HUES48 (cell line): ENCODE measurements around the gene ADCY7.

Experiments
- H3K27ac ChIP-seq: one replicate; pipeline ENCODE4 v1.7.0; 2013; ENCODE audit warnings: low read depth, low read length, inconsistent platforms
- H3K27me3 ChIP-seq: 2 replicates; pipeline ENCODE4 v1.6.1; 2013; ENCODE audit warnings: mild to moderate bottlenecking, low read length; ENCODE audit not compliant: control insufficient read depth, insufficient read depth
- H3K36me3 ChIP-seq: 2 replicates; pipeline ENCODE4 v1.6.1; 2013; ENCODE audit warnings: low read length; ENCODE audit not compliant: control insufficient read depth, insufficient read depth
- H3K4me1 ChIP-seq: 2 replicates; pipeline ENCODE4 v1.6.1; 2013; ENCODE audit warnings: mild to moderate bottlenecking, low read length; ENCODE audit not compliant: control insufficient read depth, insufficient read depth
- H3K4me3 ChIP-seq: 2 replicates; pipeline ENCODE4 v1.5.1; 2013; ENCODE audit warnings: mild to moderate bottlenecking, low read depth, low read length
- H3K9ac ChIP-seq: 2 replicates; pipeline ENCODE4 v1.6.1; 2013; ENCODE audit warnings: mild to moderate bottlenecking, low read depth, low read length, moderate library complexity
- H3K9me3 ChIP-seq: 2 replicates; pipeline ENCODE4 v1.6.1; 2013; ENCODE audit warnings: low read length; ENCODE audit not compliant: control insufficient read depth, insufficient read depth

ADCY7 gene

DNA sequence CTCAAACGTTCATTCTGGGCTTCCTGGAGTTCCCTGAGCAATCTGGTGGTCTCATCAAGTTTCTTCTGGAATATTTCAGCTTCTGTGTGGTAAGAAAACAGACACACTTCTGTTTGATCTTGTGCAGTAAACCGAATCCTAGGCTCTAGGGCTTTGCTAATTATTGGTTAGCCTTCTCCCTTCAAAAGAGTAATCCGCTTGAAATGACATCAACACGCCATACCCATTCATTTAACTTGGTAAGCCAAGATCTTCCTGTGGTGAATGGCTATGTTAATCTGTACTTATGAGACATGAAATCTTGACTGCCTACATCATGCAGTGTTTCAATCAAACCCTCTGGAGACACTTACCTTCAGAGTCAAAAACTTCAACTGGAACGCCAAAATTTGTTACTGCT lies 54.0 kb downstream of the ADCY7 start:
- H3K4me3 ChIP-seq = no peak overlapping the region
- no peaks in the 10 kb centered on the region for H3K4me1 ChIP-seq
- H3K9me3 ChIP-seq = no peaks in the 10 kb centered on the region
- peaks cover 98% of the 10 kb centered on the region for H3K36me3 ChIP-seq
- no peak overlapping the region for H3K9ac ChIP-seq
- no peak overlapping the region for H3K27ac ChIP-seq
- no peaks in the 10 kb centered on the region for H3K27me3 ChIP-seq

DNA sequence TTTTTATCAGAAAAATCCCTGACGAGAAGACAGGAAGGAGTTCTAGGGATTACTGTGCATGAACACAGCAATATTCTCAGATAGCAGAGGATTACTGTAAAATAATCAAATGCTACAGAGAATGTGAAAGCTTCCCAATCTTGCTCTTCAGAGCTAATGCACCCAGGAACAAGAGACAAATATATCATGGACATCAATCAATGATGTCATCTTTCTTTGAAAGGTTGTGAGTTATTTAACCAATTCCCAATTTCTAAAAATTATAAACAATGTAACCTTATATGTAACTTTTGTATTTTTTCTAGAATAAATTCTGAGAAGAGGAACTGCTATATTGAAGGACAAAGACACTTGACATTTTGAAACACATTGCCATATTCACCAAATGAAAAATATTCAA lies 56.0 kb downstream of the ADCY7 start:
- no peaks in the 10 kb centered on the region for H3K27me3 ChIP-seq
- no peaks in the 10 kb centered on the region for H3K4me1 ChIP-seq
- no peaks in the 10 kb centered on the region for H3K9me3 ChIP-seq
- peaks cover 97% of the 10 kb centered on the region for H3K36me3 ChIP-seq
- H3K4me3 ChIP-seq = no peak overlapping the region
- H3K9ac ChIP-seq = no peak overlapping the region
- H3K27ac ChIP-seq = no peak overlapping the region

DNA sequence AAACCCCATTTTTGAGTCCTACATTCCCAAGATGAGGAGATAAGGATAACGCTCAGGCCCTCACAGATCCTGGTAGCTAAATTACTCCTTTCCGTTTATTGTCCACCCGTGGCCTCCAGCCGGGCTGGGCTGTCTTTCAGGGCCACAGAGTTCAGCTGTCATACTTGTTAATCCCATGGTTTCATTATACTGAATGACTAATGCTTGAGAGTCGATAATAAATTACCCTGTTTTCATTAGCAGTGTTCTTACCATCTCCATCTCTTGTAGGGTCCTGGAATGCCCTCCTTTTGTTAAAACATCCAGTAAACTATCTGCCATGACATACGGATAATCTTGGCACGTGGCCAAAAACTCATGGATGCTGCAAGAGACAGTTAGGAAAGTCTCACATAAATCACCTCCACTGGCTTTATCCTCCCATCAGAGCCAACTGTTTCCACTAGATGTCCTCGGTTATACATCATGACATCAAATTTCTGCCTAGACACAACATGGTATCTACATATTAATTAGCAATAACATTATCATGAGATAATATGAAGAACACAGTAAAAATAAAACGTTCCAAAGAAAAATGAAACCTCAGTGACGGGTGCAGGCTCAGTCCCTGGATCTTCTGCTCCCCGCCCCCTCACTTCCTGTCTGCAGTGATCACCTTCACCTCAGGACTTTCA lies 57.1 kb downstream of the ADCY7 start:
- no peaks in the 10 kb centered on the region for H3K9me3 ChIP-seq
- peaks cover 97% of the 10 kb centered on the region for H3K36me3 ChIP-seq
- no peak overlapping the region for H3K27ac ChIP-seq
- H3K4me1 ChIP-seq = no peaks in the 10 kb centered on the region
- no peak overlapping the region for H3K9ac ChIP-seq
- H3K27me3 ChIP-seq = no peaks in the 10 kb centered on the region
- no peak overlapping the region for H3K4me3 ChIP-seq

DNA sequence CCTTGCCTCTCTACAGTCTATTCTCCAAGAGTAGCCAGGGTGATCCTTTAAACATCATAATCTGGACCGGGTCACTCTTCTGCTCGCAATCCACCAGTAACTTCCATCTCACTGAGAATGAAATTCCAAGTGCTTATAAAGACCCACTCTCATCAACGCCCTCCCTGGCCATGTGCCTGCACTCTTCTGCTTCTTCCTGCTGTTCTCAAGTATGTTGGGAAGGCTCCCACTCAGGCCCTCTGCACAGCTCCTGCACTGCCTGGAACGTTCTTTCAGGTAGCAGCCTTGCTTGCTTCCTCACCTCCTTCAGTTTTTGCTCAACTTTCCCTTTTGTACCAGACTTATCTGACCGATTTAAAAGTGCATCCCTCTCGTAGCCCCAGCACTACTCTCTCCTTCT lies 58.0 kb downstream of the ADCY7 start:
- Histone ChIP-seq H3K36me3 (peaks cover 97% of the 10 kb centered on the region), H3K4me1 (no peaks in the 10 kb centered on the region), H3K4me3 (no peak overlapping the region), H3K9me3 (no peaks in the 10 kb centered on the region), H3K27me3 (no peaks in the 10 kb centered on the region), H3K27ac (no peak overlapping the region), H3K9ac (no peak overlapping the region)

DNA sequence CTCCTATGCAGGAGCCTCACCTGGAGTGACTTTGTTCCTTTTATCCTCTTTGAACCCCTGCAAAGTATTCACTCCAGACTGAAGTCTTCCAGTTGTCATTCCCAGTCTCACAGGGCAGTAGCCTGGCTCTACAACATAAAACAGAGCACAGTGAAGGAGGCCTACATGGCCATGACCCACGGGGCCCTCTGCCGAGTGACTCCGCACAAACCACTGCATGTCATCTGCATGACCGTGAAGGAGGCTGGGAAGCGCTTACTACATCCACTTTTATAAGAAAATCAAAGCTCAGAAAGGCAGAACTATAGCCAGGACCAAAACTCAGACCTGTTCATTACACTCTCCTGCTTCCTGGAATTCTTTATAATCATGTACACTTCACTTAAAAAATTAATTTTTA lies 59.9 kb downstream of the ADCY7 start:
- Histone ChIP-seq H3K9me3 (no peaks in the 10 kb centered on the region), H3K27ac (no peak overlapping the region), H3K4me1 (no peaks in the 10 kb centered on the region), H3K9ac (no peak overlapping the region), H3K4me3 (no peak overlapping the region), H3K27me3 (no peaks in the 10 kb centered on the region), H3K36me3 (peaks cover 89% of the 10 kb centered on the region)

DNA sequence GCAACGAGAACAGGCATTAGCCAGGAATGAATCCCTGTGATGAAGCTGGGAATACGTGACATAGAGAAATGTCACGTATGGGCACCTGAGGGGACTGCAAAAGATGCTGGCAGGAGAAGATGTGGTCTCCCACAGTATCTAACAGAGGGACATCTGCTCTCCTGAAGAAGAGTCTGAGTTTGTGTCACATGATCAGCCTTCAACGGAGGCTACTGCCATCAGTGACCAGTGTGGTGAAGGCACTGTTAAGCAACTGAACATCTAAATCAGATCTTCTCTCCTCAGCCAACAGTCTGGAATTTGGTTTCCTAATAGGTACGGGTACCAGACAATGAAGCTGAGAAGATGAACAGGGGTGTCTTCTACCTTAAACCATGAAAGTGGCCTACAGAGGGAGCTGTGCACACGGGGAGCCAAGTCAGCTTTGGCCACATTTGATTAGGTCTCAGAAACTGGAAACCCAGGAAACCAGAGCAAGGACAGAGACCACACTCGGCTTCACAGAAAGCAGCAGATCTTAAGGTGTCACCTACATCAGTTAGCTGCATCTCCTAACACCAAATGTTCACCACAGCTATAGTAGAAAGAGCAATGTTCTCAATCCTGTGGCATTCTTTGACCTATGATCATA lies 60.6 kb downstream of the ADCY7 start:
- H3K4me3 ChIP-seq = no peak overlapping the region
- no peaks in the 10 kb centered on the region for H3K9me3 ChIP-seq
- peaks cover 90% of the 10 kb centered on the region for H3K36me3 ChIP-seq
- no peak overlapping the region for H3K27ac ChIP-seq
- H3K27me3 ChIP-seq = no peaks in the 10 kb centered on the region
- H3K4me1 ChIP-seq = no peaks in the 10 kb centered on the region
- no peak overlapping the region for H3K9ac ChIP-seq

DNA sequence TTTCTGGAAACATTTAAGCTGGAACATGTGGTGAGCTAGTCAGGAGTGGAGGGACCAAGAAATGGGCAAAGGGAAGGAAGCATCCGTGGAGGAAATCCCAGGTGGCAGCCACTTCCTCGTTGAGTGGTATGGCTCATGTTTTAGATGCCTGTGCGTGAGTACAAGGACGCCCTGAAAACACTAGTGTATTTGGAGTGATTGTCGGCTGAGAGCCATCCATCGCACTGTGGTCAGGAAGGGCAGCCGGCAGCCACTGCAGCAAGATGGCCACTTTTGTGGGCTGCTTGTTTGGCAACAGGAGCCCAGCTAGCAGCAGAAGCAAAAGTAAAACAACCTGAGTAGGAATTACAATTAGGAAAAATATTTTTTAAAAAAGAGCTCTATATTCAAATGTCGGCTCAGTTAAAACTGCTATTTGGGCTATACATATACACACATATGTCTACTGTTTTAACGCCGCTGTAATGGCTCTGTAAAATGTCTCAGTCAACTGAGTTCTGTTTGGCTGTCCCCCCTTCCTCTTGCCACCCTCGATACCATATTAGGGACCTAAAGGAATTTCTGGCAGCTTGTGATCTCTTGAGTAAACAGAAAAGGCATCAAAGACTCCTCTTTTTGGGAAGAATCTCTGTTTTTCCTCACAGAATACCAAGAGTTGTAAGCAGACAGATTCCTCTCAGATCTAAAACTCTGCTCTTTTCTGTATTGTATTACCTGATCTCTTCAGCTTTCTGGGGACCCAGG lies 63.3 kb downstream of the ADCY7 start:
- Histone ChIP-seq H3K27ac (no peak overlapping the region), H3K36me3 (peaks cover 91% of the 10 kb centered on the region), H3K4me1 (no peaks in the 10 kb centered on the region), H3K4me3 (no peak overlapping the region), H3K9ac (no peak overlapping the region), H3K27me3 (no peaks in the 10 kb centered on the region), H3K9me3 (no peaks in the 10 kb centered on the region)

DNA sequence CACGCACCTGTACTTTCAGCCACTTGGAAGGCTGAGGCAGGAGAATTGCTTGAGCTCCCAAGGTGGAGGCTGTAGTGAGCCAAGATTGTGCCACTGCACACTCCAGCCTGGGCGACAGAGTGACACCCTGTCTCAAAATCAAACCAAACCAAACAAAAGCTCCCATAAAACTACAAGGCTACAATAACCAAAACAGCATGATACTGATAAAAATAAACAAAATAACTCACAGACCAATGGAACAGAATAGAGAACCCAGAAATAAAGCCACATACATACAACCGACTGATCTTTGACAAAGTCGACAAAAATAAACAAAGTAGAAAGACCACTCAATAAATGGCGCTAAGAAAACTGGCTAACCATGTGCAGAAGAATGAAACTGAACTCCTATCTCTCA lies 65.2 kb downstream of the ADCY7 start:
- Histone ChIP-seq H3K9me3 (no peaks in the 10 kb centered on the region), H3K27me3 (no peaks in the 10 kb centered on the region), H3K27ac (no peak overlapping the region), H3K36me3 (peaks cover 85% of the 10 kb centered on the region), H3K4me3 (no peak overlapping the region), H3K4me1 (no peaks in the 10 kb centered on the region), H3K9ac (no peak overlapping the region)

DNA sequence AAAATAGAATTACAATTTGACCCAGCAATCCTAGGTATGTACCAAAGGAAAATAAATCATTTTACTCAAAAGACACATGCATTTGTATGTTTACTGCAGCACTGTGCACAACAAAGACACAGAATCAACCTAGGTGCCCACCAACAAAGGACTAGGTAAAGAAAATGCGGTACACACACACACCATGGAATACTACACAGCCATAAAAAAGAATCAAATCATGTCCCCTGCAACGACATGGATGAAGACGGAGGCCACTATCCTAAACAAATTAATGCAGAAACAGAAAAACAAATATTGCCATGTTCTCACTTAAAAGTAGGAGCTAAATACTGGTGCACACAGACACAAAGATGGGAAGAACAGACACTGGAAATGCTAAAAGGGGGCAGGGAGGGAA lies 66.2 kb downstream of the ADCY7 start:
- Histone ChIP-seq H3K36me3 (peaks cover 80% of the 10 kb centered on the region), H3K9me3 (no peaks in the 10 kb centered on the region), H3K4me3 (no peak overlapping the region), H3K27me3 (no peaks in the 10 kb centered on the region), H3K9ac (no peak overlapping the region), H3K4me1 (no peaks in the 10 kb centered on the region), H3K27ac (no peak overlapping the region)

DNA sequence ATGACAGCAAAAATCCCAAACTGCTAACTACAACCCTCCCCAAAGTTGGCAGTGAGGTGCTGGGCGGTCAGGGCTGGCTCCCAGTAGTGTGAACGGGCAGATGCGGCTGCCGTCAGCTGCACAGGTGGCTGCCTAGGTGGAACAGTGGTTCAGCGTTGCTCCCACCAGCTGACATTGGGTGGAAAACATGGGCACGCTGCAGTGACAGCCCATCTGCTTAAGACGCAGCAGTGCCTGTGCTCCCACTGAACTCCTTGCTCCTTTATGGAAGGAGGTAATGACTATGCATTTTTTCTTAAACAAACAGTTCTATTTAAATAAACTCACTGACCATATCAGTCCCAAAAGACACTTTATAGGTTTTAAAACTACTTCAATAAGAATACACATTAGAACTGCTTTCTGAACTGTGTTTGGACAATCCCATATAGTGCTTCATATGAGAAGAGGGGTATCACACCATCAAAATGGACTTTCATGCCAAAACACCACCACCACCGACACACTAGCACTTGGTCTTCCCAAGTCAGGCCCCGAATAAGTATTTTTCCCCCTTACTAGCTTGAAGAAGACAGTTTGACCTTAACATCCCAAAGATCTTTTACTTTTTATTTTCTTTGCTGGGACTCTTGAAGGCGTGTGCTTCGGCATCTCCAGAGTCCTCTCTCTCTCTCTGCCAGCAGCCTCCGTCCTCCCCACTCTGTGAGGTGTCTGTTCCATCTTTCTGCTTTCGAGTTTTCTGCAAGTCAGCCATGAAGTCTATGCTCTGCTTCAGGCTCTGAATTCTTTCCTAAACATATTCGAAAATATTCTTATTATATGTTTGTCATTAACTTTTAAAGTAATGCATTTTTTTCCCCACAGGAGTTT lies 68.0 kb downstream of the ADCY7 start:
- H3K36me3 ChIP-seq = peaks cover 80% of the 10 kb centered on the region
- H3K9ac ChIP-seq = no peak overlapping the region
- H3K4me1 ChIP-seq = no peaks in the 10 kb centered on the region
- no peak overlapping the region for H3K27ac ChIP-seq
- H3K9me3 ChIP-seq = no peaks in the 10 kb centered on the region
- no peaks in the 10 kb centered on the region for H3K27me3 ChIP-seq
- H3K4me3 ChIP-seq = no peak overlapping the region
